ENCODE data around the gene TEAD4.
A peak's percentile ranks its signal among the peaks of the same experiment; 100 is the strongest.

Gene TEAD4

GRCh38 chr12:3032770-3033538 lies 73.8 kb downstream of the TEAD4 start:
- DNase-seq (ENCODE audit: low read depth): no peak

GRCh38 chr12:3033539-3033867 lies 74.3 kb downstream of the TEAD4 start:
- DNase-seq (ENCODE audit: low read depth): no peak

GRCh38 chr12:3034067-3034750 lies 75.0 kb downstream of the TEAD4 start:
- DNase-seq (ENCODE audit: low read depth): no peak

GRCh38 chr12:3035171-3035570 lies 76.0 kb downstream of the TEAD4 start:
- no peak for DNase-seq (ENCODE audit: low read depth)

- no peak for DNase-seq (ENCODE audit: low read depth)
These were observed 76.9 kb downstream of the TEAD4 start for GRCh38 chr12:3035815-3036702.

GRCh38 chr12:3036901-3037600 lies 77.9 kb downstream of the TEAD4 start:
- DNase-seq (ENCODE audit: low read depth): no peak

- no peak for DNase-seq (ENCODE audit: low read depth)
These were observed 79.0 kb downstream of the TEAD4 start for GRCh38 chr12:3038166-3038565.

- no peak for DNase-seq (ENCODE audit: low read depth)
These were observed 79.8 kb downstream of the TEAD4 start for GRCh38 chr12:3038926-3039510.

GRCh38 chr12:3040026-3040656 lies 80.9 kb downstream of the TEAD4 start:
- no peak for DNase-seq (ENCODE audit: low read depth)

- no peak for DNase-seq (ENCODE audit: low read depth)
These were observed 81.7 kb downstream of the TEAD4 start for GRCh38 chr12:3040663-3041544.

- peak; percentile 9 for DNase-seq (ENCODE audit: low read depth)
These were observed 82.5 kb downstream of the TEAD4 start for GRCh38 chr12:3041558-3042164.

GRCh38 chr12:3042394-3042793 lies 83.2 kb downstream of the TEAD4 start:
- no peak for DNase-seq (ENCODE audit: low read depth)

- DNase-seq (ENCODE audit: low read depth): no peak
These were observed 83.6 kb downstream of the TEAD4 start for GRCh38 chr12:3042826-3043225.

- DNase-seq (ENCODE audit: low read depth): no peak
These were observed 84.2 kb downstream of the TEAD4 start for GRCh38 chr12:3043406-3043805.

- DNase-seq (ENCODE audit: low read depth): no peak
These were observed 85.0 kb downstream of the TEAD4 start for GRCh38 chr12:3044141-3044630.

- DNase-seq (ENCODE audit: low read depth): no peak
These were observed 86.3 kb downstream of the TEAD4 start for GRCh38 chr12:3045494-3045893.

GRCh38 chr12:3045989-3046388 lies 86.8 kb downstream of the TEAD4 start:
- DNase-seq (ENCODE audit: low read depth): no peak

GRCh38 chr12:3046441-3047200 lies 87.4 kb downstream of the TEAD4 start:
- no peak for DNase-seq (ENCODE audit: low read depth)

GRCh38 chr12:3047961-3048360 lies 88.8 kb downstream of the TEAD4 start:
- DNase-seq (ENCODE audit: low read depth): no peak
